T47D (cell line): ENCODE data around the gene GLYATL3.
A peak's percentile ranks its signal among the peaks of the same experiment; 100 is the strongest.

Experiments
- DNase-seq, 2 experiments: peaks; one replicate each; pipeline versions ENCODE4 v3.0.0 to v3.0.0-alpha.2; 2011 to 2012; ENCODE audit warnings: low read depth in 1 of 2, low spot score in 1 of 2
- JUND ChIP-seq: IDR thresholded peaks from 2 replicates; pipeline ENCODE4 v1.6.1; 2012; ENCODE audit warnings: low read depth
- in situ Hi-C: cut with HindIII; loops from 2 replicates; pipeline ENCODE4 v1.10.0; 2016; ENCODE audit warnings: low sequenced_read_pairs, low pct_unique_long_range_greater_than_20kb

The GLYATL3 gene

GRCh38 chr6:49522710-49523593 lies 23.2 kb downstream of the GLYATL3 start:
- in situ Hi-C loops: no loop called here
- DNase-seq: peak in 1 of 2 experiments; percentile 77

GRCh38 chr6:49523901-49524300 lies 24.2 kb downstream of the GLYATL3 start:
- TF ChIP-seq JUND: no peak
- in situ Hi-C loops: no loop called here
- DNase-seq: no peak

More at GRCh38 chr6:49522710-49523593, 23.2 kb downstream of the GLYATL3 start:
- TF ChIP-seq JUND: no peak

GRCh38 chr6:49524541-49524940 lies 24.8 kb downstream of the GLYATL3 start:
- in situ Hi-C loops: no loop called here
- peak in 1 of 2 experiments; percentile 64 for DNase-seq
- TF ChIP-seq JUND: no peak

GRCh38 chr6:49526598-49526997 lies 26.9 kb downstream of the GLYATL3 start:
- in situ Hi-C loops: no loop called here
- TF ChIP-seq JUND: no peak
- no peak for DNase-seq

- in situ Hi-C loops: no loop called here
- no peak for TF ChIP-seq JUND
- no peak for DNase-seq
These were observed 27.6 kb downstream of the GLYATL3 start for GRCh38 chr6:49527320-49527719.

- in situ Hi-C loops: no loop called here
- DNase-seq: no peak
- no peak for TF ChIP-seq JUND
These were observed 28.8 kb downstream of the GLYATL3 start for GRCh38 chr6:49528571-49528970.

- DNase-seq: no peak
These were observed 30.5 kb downstream of the GLYATL3 start for GRCh38 chr6:49530141-49530776.

GRCh38 chr6:49531774-49532569 lies 32.2 kb downstream of the GLYATL3 start:
- peak; percentile 35 to 80 for DNase-seq
- TF ChIP-seq JUND: no peak
- in situ Hi-C loops: no loop called here

More at GRCh38 chr6:49530141-49530776, 30.5 kb downstream of the GLYATL3 start:
- in situ Hi-C loops: no loop called here
- no peak for TF ChIP-seq JUND

GRCh38 chr6:49535795-49536194 lies 36.1 kb downstream of the GLYATL3 start:
- TF ChIP-seq JUND: no peak
- DNase-seq: no peak
- in situ Hi-C loops: no loop called here

- DNase-seq: no peak
- in situ Hi-C loops: no loop called here
- no peak for TF ChIP-seq JUND
These were observed 39.4 kb downstream of the GLYATL3 start for GRCh38 chr6:49539102-49539501.

GRCh38 chr6:49540614-49541013 lies 40.9 kb downstream of the GLYATL3 start:
- DNase-seq: peak in 1 of 2 experiments; percentile 58
- no peak for TF ChIP-seq JUND

GRCh38 chr6:49541210-49541724 lies 41.5 kb downstream of the GLYATL3 start:
- in situ Hi-C loops: no loop called here
- DNase-seq: no peak
- TF ChIP-seq JUND: no peak

More at GRCh38 chr6:49540614-49541013, 40.9 kb downstream of the GLYATL3 start:
- in situ Hi-C loops: no loop called here
